HG02588 (cell line): Measurements from ENCODE around the gene PKP1.

Experiments
- ATAC-seq: cut with Tn5 transposase; IDR thresholded peaks from one replicate; pipeline ENCODE4 v1.9.1; 2021; ENCODE audit warnings: mild to moderate bottlenecking, moderate library complexity; ENCODE audit not compliant: unreplicated experiment

The PKP1 gene

GRCh38 chr1:201363467-201363866 lies 80.2 kb downstream of the PKP1 start:
- ATAC-seq: no peak

DNA sequence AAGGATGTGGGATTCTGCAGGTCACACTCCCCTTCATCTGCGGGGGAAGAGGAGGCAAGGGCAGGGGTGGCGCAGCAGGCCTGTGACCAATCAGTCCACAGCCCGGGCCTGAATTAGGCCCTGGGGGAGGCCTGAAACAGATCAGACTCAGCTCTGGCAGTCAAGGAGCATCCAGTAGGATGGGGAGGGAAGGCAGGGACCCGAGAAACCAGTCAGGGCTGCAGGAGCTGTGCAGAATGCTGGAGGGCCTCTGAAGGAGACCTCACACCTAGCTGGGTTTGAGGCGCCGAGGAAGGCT lies 81.5 kb downstream of the PKP1 start:
- ATAC-seq: no peak

DNA sequence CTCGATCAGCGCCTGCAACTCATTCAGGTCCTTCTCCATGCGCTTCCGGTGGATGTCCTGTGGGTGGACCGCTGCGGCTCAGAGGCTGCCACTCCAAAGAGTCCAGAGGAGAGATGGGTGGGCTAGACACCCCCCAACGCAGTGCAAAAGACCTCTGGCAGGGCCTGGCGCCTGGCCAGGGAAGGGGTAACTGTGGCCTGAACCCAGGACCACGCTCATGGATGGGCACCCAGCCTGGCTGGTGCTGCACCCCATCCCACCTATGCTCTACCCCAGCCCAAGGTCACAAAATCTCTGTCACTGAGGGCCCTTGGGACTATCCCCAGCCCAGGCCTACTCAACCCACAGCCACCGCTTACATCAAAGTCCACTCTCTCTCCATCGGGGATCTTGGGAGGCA lies 81.9 kb downstream of the PKP1 start:
- ATAC-seq: no peak

DNA sequence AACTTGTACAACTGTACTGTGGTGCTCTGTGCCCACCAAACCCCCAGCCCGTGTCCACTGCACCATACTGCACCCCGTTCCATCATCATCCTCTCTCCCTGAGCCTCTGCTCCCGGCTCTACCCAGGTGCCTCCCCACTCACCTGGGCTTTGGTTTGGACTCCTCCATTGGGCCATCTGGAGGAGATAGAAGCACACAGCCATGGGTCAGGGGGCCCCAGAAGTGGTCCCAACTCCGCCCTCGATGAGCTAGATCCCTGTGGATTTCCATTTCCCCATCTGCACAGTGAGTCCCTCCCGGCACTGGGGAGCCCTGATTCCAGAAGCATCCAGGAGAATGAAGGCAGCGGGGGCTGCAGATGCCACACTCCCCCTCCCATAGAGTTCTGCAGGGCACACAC lies 83.4 kb downstream of the PKP1 start:
- no peak for ATAC-seq

- ATAC-seq: no peak
Observed at GRCh38 chr1:201369209-201369608, 85.9 kb downstream of the PKP1 start.

- ATAC-seq: no peak
Observed at GRCh38 chr1:201370500-201370899, 87.2 kb downstream of the PKP1 start.

DNA sequence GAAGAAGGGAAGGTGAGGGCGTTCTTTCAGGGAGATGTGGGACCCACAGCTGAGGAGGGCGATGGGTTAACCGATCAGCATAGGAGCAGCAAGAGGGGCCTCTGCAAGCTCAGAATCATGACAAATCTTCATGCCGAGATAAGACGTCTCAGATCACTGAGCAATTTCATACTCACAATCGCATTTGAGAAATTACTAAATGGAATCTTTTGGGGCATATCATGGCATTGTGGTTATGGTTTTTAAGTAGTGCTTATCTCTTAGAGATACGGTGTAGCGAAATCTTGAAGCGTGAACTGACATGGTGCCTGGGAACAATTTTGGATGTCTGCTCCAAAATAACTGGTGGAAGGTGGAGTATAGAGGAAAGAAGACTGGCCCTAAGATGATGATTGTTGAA lies 88.0 kb downstream of the PKP1 start:
- ATAC-seq: no peak

- no peak for ATAC-seq
Observed at GRCh38 chr1:201371792-201372191, 88.5 kb downstream of the PKP1 start.

DNA sequence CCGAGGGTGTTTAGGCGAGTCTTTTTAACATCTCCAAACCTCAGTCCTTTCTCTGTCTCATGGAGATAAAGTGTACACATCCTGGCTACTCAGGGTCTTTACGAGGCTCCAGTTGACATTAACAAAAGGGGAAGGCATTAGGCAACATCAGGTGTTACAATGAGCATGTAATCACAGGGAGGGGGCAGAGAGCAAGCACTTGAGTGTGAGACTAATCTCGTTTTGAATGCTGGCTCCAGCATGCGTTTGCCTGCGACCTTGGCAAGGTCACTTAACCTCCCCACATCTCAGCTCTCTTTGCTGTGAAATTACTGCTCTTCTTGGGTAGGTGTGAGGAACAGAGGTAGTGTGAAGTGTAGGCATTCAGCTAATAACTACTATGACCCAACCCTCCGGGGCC lies 91.1 kb downstream of the PKP1 start:
- no peak for ATAC-seq

GRCh38 chr1:201375169-201375568 lies 91.9 kb downstream of the PKP1 start:
- no peak for ATAC-seq

DNA sequence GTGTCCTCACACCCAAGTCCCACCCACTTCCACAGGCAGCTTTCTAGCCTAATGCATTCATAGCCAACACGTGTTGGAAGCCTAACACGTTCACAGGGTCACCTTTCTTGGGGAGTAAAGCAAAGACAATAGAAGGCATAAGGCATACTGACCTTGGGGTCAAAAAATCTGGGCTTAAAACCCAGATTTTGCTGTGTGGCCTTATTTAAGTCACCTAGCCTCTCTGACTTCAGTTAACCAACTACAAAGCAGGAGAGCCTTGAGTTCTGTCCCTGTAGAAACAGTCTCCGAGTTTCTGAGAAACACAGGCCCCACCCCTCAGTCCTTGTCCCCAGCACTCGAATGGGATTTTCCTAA lies 92.8 kb downstream of the PKP1 start:
- no peak for ATAC-seq

DNA sequence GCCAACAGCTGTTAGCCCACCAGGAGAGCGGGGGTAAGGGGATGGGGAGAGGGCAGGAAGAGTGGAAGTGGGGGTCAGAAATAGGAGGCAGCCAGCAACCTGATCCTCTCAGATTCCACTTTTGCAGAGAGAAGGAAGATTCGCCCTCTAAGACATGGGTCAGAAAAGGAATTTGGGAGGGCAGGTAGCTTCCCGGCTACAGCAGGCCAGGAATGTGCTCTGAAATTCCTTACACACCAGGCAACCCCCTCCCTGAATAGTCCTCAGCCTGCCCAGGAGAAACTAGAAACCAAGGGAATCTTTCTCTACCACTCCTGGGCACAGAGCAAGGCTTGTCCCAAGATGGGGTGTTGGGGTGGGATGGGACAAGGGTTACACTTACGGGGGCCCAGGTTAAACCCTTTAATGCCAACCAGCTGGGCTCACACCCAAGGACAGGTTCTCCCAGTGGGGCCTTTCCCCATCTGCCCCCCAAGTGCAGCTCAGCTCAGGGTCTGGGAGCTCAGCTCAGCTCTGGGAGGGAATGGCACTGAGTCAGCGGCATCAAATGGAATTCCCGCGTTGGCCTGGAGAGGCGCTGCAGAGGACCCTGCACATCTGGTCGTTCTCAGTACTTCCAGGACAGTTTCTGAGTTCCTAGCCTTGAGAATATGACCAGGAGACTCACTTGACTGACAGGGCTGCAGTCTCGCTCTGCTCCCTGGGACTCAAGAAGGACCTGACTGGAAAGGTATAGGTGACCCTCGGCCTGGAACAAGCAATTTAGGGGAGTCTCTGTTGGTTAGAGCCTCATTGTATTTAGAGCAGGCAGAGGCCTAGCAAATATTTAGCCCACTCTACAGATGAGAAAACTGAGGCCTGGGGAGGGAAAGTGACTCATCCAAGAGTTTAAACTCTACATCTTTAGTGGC lies 93.4 kb downstream of the PKP1 start:
- ATAC-seq: no peak

DNA sequence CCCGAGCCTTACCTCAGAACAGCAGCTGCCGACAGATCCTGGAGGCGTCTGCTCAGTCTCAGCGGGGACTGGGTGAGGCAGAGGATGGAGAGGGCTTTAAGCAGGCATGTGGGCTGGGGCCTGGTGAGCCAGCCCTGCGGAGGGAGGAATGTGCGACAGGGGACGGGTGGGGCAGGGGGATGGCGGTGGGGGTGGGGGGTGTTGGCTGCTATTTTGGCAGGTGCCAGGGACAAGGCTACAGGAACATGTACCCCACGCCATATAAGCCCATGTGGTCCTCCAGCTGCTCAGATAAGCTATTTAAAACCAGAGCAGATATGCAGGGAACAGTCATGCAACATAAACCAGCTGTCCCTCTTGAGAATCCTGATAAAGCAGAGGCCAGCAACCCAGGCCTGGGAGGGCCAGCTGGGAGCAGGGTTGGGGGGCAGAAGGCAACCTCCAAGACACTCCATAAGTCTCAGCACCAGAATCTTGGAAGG lies 94.3 kb downstream of the PKP1 start, which contains the start of gene TNNT2:
Gene TNNT2, minus strand, starts transcription at position 70 of the 482 bp plus-strand sequence. CDS start 4,426 bp downstream, outside the sequence.
- ATAC-seq: no peak

DNA sequence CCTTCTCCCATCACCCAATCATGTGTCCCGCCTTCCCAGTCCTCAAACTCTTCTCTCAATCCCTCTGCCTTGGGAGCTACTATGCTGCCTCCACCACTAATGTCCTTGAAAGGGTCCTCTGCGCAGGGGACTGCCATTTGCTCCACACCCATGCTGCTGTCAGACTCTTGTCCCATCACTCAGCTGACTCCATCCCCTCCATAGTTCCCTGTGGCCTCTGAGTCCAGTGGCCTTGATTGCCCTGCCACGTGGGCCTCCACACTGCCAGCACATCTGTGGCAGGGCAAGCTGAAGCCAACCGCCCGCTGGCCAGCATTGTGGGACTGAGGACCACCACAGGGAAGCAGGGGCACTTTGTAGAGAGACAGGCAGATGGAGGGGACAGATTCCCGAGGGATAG lies 95.5 kb downstream of the PKP1 start:
- ATAC-seq: no peak

DNA sequence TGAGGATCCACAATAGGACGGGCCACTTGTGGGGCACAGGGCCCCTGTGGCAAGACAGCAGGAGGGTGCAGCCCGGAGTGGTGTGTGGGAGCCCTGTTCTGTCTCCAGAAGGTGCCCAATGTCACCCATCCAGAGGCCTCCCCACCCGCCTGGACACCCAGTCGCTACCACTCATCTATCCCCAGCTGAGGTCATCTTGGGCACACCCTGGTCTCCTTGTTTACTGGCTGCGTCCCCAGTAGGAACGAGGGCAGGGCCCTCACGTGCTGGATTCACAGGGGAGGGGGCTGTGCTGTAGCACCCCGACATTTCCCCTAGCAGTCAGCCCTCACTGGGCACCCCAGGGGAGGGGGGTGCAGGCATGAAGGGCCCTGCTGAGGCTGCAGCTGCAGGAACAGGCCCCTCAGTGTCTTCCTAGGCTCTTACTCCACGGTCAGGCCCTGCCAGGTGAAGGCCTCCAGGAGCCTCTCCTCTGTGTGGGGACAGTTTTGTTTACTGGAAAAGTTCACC lies 96.5 kb downstream of the PKP1 start:
- ATAC-seq: no peak

DNA sequence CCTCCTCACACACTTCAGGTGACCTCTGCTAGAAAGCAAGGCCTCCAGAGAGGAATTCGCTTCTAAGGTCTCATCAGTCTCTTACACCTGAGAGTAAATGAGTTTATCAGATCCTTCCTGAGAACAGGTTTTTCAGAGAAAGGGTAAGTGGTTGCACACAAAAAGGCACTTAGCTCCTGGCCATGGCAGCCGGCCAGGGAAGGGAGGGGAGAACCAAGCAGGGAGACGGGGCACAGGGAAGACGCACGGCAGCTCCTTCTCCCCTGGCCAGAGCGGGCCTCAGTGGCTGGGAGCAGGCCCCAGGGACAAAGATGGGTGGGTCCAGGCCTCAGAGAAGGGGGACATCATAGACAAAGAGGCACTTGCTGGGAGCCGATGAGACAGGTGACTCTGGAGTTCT lies 97.8 kb downstream of the PKP1 start:
- no peak for ATAC-seq
